GM10266 (cell line): Measurements from ENCODE around the gene OTX1.

Experiments used
- DNase-seq: peaks from one replicate; pipeline ENCODE4 v3.0.0; 2012; ENCODE audit errors: extremely low spot score
- CTCF ChIP-seq: IDR thresholded peaks from 2 replicates; pipeline ENCODE4 v1.5.1; 2012; ENCODE audit warnings: mild to moderate bottlenecking, low read depth; ENCODE audit not compliant: control insufficient read depth, insufficient read depth; ENCODE audit errors: missing control alignments

Gene OTX1

GRCh38 chr2:63050334-63051041 lies at the start of gene OTX1:
OTX1 (plus strand) TSS chr2:63050830; CDS start chr2:63052991, 2,161 bp downstream.
- TF ChIP-seq CTCF = no peak
- peak; percentile 95 for DNase-seq

- TF ChIP-seq CTCF = no peak
- no peak for DNase-seq
These were observed 49.1 kb upstream of the OTX1 start for GRCh38 chr2:63001576-63001975.

- no peak for DNase-seq
- no peak for TF ChIP-seq CTCF
These were observed 47.3 kb upstream of the OTX1 start for GRCh38 chr2:63003351-63003750.

GRCh38 chr2:63007813-63008458 lies 42.7 kb upstream of the OTX1 start:
- DNase-seq = no peak
- no peak for TF ChIP-seq CTCF

- DNase-seq = no peak
- no peak for TF ChIP-seq CTCF
These were observed 41.8 kb upstream of the OTX1 start for GRCh38 chr2:63008838-63009237.

GRCh38 chr2:63009490-63009889 lies 41.1 kb upstream of the OTX1 start:
- no peak for DNase-seq
- no peak for TF ChIP-seq CTCF

- no peak for TF ChIP-seq CTCF
- DNase-seq = no peak
These were observed 38.1 kb upstream of the OTX1 start for GRCh38 chr2:63012541-63012940.
